GM12801 (cell line): ENCODE results near the gene XKR7.

ENCODE experiments used
- TF ChIP-seq, protein P1 (sequence below): IDR thresholded peaks from one replicate; pipeline ENCODE4 v1.5.1; 2011; ENCODE audit warnings: control low read depth; ENCODE audit not compliant: insufficient read length; ENCODE audit errors: extremely low read depth

Gene XKR7

GRCh38 chr20:31934491-31934890 lies 33.5 kb upstream of the XKR7 start:
- TF ChIP-seq, protein P1, sequence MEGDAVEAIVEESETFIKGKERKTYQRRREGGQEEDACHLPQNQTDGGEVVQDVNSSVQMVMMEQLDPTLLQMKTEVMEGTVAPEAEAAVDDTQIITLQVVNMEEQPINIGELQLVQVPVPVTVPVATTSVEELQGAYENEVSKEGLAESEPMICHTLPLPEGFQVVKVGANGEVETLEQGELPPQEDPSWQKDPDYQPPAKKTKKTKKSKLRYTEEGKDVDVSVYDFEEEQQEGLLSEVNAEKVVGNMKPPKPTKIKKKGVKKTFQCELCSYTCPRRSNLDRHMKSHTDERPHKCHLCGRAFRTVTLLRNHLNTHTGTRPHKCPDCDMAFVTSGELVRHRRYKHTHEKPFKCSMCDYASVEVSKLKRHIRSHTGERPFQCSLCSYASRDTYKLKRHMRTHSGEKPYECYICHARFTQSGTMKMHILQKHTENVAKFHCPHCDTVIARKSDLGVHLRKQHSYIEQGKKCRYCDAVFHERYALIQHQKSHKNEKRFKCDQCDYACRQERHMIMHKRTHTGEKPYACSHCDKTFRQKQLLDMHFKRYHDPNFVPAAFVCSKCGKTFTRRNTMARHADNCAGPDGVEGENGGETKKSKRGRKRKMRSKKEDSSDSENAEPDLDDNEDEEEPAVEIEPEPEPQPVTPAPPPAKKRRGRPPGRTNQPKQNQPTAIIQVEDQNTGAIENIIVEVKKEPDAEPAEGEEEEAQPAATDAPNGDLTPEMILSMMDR, result no peak

DNA sequence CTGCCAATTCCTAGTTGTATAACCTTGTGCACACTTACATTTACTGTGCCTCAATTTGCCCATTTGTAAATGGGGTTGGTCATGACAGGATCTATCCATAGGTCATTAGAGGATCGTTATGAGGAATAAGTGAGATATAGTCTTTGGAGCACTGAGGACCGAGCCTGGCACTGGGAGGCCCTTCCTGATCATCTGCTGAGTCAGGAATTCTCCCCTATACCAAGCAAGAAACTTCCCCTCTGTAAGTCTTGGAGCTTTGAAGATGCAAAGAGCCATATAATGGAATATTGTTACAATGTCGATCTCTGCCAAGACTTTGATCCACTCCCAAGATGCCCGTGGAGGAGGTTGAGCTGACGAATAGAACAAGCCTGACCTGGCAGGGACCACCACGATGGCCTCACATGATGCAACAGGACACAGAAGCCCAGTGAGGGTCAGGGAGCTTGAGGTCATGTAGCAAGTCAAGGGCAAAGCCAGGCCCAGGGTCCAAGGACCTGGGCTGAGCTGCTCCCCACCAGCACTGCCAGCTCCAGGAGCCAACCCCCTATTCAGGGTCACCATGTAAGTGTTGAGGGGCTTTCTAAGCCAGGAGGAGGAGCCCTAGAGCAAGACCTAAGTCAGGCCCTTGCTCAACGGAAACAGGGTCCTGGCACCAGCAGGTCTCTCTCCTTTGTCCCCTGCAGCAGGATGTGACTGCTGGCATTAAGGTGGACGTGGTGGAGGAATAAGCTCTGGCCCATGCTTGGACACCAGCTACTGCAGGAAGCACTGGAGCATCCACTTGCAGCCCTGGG lies 32.8 kb upstream of the XKR7 start:
- TF ChIP-seq, protein P1, result no peak

DNA sequence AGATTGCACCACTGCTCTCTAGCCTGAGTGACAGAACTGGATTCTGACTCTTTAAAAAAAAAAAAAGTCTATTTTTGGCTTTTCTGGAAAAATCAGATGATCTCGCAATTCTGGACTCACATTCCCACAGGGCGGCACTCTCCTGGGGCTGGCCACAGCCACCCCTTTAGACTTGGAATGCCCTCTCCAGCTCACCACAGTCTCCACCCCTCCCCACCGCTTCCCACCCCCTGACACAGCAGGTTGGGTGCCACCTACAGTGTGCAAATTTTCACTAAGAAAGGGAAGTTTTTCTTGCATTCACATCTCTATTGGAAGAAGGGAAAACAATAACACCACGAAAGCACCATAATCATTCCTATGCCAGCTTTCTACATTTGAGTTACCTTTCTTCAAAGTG lies 31.5 kb upstream of the XKR7 start:
- TF ChIP-seq, protein P1, result no peak

DNA sequence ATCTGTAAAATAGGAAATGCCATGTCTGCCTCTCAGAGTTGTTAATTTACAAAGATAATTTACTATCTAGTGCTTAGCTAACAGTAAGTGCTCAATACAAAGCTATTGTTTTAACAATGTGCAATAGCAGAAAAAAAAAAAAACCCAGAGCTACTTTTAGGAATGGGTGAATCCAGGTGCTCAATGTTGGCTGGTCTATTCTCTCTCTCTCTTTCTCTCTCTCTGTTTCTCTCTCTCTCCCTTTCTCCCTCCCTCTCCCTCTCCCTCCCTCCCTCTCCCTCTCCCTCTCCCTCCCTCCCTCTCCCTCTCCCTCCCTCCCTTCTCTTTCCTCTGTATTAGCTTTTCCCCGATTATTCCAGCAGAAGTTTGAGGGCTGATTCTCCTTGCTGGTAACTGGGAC lies 30.1 kb upstream of the XKR7 start:
- TF ChIP-seq, protein P1, result no peak

- TF ChIP-seq, protein P1, result no peak
Measured at GRCh38 chr20:31939661-31940060, 28.3 kb upstream of the XKR7 start.

- TF ChIP-seq, protein P1, result no peak
Measured at GRCh38 chr20:31943052-31943471, 24.9 kb upstream of the XKR7 start.

DNA sequence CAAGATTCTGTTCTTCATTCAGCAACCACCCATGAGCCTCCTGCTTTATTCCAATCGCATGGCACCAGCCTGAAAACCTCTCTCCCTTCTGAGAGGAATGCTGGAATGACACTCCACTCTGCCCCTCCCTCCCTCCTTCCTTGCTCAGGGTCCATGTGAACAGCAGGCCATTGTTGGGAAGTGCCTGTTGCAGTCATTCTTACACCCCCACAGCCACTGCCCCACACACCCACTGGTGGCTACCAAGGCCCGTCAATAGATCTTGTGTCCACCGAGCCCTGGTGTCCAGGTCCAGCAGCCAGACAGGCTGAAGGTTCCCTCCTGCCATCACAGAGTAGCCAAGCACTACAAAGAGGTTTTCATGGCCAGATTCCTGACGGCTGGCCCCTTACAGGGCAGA lies 22.6 kb upstream of the XKR7 start:
- TF ChIP-seq, protein P1, result no peak
